C4-2B (cell line): ENCODE measurements around the gene SLC20A1.

Experiments
- CTCF ChIP-seq: fragments of 450-650 bp; conservative IDR thresholded peaks from 2 replicates; pipeline ENCODE4 v1.5.1; 2017; ENCODE audit warnings: mild to moderate bottlenecking
- ZFX ChIP-seq: fragments of 450-650 bp; IDR thresholded peaks from 2 replicates; pipeline ENCODE4 v1.6.1; 2017

DNA sequence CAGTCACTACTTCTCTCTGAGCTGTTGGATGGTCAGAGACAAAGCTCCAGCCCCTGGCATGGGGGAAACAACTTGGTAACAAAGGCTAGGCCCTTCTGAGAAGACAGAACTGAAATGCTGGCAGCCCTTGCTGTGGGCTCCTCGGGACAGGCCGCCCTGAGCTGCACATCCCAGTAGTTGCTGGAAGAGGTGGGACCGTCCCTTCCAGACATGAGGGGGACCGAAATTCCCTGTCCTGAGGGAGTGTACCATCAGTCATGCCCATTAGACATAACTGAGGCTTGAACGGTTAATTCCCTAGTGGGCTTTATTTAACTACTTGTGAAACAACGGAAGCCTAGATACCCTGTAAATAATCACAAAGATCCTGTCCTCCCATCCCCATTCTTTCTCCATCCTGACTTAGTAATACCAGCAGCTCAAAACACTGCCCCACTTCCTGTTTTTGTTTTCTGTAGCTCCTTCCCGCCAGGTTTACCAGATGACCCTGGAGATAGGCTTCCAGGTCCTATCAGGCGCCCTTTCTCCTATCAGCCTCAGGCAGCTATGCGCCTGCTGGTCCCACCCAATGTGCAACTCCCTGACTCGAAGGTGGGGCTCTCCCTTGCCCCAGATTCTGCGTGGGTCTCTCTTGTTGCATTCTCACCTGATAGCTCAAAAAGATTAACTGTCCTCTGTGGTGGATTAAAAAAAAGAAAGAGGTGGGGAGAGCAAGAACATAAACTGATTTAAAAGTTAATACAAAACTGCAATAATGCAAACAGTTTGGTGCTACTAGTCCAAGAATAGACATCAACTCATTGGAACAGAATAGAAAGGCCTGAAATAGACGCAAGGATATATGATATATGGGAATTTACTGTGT is 38.0 kb downstream of the SLC20A1 start:
- TF ChIP-seq CTCF (no peak), ZFX (no peak)
